Right kidney (tissue), 1 donor: ENCODE data around the gene ZNHIT2.
A peak's percentile ranks its signal among the peaks of the same experiment; 100 is the strongest.
"Not testable (repeated sequence)": the region's sequence is repeated elsewhere in the genome, so short reads cannot be mapped to it uniquely, and the experiment has no call there.

Experiments used
- DNase-seq: peaks from one replicate; pipeline ENCODE4 v3.0.0-alpha.2; 2016

The ZNHIT2 gene

DNA sequence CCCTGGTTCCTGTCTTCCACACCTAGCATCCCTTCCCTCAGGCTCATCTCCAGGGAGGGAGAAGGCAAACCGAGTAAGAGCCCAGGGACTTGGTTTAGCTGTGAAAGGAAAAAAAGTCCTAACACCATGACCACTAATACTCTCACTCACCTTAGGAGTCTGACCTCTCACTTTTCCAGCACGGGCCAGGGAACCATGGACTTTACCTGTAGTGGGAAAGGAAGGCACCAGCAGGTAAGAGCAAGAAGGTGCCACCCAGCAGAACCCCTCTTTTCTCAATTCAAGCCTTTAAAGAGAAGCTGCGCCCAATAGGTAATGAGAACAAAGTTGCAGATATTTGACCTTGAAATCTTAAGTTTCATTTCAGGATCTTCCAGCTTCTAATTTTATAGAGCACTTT is 3.3 kb upstream of the ZNHIT2 start:
- DNase-seq = no peak

DNA sequence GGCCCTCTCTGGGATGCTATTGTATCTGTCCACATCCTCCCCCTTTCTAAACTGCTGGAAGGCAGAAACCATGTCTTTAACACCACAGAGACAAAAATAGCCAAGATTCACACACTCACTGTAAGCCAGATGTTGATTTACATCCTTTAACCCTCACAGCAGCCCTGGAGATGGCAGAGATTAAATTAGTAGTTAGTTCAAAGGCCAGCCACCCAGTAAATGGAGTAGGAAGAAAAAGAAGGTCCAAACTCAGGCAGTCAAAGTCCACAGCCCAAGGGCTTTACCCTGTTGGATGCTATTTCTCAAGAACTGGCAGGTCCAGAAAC is 2.1 kb upstream of the ZNHIT2 start:
- DNase-seq = no peak

DNA sequence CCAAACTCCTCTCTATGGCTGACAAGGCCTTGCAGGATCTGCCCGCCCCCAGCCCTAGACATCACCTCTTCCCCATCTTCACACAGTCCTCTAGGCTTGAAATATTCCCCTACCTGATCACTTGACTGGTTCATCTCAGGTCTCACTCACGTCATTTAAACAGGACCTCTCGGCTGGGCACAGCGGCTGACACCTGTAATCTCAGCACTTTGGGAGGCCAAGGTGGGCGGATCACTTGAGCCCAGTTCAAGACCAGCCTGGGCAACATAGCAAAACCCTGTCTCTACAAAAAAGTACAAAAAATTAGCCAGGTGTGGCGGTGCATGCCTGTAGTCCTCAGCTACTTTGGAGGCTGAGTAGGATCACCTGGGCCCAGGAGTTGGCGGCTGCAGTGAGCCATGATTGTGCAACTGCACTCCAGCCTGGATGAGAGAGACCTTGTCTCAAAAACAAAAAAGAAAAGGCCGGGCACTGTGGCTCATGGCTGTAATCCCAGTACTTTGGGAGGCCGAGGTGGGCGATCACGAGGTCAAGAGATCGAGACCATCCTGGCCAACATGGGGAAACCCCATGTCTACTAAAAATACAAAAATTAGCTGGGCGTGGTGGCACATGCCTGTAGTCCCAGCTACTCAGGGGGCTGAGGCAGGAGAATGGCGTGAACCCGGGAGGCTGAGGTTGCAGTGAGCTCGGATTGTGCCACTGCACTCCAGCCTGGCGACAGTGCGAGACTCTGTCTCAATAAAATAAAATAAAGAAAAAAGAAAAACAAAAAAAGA is 1.6 kb upstream of the ZNHIT2 start:
- DNase-seq = not testable (repeated sequence)

DNA sequence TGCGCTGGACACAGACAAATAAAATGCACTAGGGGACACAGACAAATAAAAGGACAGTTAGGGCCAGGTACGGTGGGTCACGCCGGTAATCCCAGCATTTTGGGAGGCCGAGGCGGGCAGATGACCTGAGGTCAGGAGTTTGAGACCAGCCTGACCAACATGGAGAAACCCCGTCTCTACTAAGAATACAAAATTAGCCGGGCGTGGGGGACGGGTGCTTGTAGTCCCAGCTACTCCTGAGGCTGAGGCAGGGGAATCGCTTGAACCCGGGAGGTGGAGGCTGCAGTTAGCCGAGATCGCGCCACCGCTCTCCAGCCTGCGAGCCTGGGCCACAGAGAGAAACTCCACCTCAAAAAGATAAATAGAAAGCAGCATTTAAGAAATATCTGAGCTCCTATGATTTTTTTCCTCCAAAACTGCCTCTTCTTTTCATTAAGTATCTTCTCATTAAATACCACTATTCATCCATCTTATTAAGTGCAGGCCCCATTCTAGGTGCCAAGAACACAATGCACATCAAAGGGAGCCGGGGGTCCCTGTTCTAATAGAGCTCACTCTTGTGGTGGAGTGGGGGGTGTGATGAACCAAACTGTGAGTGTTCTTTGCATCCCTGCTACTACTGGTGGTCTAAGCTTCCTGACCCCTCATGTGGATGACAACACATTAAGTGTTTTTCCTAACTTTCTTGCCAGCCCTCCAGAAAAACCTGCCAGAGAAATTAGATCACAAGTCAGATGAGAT is 766 bp upstream of the ZNHIT2 start:
- no peak for DNase-seq

DNA sequence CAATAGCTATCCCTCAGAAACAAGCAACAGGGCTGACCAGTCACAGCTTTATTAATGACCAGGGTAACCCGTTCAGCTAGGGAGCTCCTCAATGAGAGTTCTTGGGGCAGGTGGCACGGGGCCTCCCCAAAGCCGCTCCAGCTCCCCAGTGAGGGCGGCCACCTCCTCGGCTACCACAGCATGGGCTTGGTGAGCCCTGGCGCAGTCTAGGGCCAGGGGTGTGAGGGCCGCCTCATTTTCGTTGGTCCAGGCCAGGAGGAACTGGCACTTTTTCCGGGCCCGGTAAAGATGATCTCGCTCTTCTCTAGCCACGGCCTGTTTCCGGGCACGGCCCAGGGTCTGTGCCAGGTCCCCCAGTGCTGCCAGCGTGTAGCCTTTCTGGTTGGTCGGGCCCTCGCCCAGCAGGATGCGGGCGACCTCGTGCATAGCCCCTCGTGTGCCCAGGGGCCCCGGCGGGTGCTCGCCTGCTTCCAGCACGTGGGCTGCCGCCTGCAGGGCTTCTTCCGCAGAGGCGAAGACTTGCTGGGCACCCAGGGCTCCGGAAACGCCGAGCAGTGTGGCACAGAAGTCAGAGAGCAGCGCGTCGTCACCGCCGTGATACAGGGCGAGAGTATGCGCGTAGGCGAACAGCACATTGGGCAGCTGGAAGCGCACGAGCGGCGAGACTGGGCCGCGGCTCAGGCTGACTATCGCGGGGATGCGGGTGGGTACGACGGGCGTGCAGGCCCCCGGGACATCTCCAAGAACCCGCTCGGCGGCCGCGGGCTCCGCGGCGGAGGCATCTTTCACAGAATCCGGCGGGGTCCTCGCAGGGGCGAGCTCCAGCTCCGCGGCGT is 913 bp downstream of the ZNHIT2 start:
- peak; percentile 54 for DNase-seq

DNA sequence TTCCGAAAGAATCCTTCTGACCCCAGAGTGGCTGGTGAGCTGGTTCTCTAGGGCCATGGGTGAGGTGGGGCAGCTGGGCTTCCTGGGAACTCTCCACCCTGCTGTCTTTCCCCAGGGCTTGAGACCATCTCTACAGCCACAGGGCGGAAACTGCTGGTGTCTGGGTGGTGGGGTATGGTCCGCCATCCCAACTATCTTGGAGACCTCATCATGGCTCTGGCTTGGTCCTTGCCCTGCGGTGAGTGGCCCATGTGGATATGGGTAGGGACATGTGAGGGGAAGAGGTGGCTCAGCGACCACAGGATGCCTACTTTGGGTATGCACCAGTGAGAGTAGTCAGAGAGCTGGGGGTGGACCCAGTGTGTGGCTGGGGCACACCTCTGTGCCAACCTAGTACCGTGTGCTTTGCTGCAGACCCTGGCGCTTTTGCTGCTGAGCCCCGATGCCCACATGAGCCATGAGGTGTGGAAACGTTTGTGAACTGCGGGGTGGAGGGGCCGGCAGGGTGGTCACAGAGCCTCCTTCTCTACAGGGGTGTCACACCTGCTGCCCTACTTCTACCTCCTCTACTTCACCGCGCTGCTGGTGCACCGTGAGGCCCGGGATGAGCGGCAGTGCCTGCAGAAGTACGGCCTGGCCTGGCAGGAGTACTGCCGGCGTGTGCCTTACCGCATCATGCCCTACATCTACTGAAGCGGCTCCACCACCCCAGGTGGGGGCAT is 2.0 kb downstream of the ZNHIT2 start:
- no peak for DNase-seq

DNA sequence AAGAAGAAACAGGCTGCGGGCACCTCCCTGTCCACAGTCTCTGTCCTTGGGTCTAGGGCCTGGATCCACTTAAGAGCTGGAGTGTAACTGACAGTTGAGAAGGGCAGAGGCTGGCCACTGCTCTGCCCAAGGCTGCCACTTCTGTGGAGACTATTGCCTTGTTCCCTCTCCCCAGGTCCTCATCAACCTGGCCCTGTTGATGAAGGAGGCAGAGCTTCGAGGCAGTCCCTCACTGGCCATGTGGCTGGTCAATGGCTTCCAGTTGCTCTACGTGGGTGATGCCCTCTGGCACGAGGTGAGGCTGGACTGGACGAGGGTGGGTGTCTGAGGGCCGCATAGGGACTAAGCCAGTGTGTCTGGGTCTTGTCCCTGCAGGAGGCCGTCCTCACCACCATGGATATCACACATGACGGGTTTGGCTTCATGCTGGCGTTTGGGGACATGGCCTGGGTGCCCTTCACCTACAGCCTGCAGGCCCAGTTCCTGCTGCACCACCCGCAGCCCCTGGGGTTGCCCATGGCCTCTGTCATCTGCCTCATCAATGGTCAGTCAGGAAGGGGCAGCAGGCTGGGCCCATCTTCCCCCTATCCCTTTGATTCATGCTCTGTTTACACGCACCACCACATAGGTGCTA is 2.8 kb downstream of the ZNHIT2 start:
- no peak for DNase-seq

DNA sequence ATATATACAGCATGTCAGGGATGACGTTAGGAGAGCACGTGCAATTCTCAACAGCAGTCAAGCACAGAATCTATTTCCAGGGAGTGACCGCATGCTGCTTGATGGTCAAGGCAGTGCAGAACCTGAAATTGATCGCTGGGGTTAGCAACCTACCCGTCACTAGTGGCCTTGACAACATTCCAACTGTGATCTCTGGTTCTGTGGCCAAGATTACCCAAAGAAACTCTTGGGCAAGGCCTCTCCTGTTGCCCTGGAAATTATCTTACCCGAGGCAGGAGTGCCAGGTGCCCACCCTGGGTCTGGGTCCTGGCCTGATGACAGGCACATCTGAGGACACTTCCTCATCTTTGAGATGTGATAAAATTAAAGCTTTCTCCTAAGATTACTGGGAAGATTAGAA is 3.7 kb downstream of the ZNHIT2 start:
- DNase-seq = no peak

DNA sequence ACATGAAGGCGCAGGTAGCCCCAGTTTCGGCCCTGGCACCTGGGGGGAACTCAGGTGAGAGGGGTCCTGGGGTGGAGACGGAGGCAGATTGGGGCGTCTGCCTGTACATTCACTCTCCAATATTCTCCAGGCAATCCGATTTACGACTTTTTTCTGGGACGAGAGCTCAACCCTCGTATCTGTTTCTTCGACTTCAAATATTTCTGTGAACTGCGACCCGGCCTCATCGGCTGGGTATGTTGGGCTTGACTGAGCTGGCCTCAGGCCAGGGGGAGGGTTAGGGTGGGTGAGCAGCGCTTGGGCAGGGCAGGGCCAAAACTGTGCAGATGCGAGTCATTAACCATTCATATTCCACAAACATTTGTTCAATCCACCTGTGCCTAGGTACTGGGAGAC is 4.1 kb downstream of the ZNHIT2 start:
- DNase-seq = no peak

DNA sequence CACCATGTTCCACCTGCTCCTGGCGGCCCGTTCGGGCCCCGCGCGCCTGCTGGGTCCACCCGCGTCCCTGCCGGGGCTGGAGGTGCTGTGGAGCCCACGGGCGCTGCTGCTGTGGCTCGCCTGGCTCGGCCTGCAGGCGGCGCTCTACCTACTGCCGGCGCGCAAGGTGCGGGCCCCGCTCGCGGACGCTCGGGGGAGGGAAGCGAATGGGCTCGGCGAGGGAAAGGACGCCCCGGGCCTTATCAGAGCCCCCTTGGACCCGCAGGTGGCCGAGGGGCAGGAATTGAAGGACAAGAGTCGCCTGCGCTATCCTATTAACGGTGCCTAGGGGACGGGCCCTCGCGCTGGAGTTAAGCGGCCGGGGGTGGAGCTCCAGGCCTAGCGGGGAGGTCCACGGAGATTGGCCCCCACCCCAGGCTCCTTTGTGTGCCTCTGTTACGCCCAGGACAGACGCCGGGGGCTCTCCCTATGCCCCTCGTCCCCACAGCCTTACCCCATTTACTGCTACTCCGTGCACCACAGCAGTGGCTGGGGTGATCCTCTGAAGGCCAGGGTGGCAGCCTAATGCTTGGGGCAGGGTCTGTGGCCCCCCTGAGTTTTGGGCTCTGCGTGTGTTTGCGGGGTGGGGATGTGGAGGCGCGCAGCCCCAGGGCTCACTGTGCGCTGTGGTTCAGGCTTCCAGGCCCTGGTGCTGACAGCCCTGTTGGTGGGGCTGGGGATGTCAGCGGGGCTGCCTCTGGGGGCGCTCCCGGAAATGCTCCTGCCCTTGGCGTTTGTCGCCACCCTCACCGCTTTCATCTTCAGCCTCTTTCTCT is 4.7 kb downstream of the ZNHIT2 start:
- DNase-seq = peak; percentile 82

DNA sequence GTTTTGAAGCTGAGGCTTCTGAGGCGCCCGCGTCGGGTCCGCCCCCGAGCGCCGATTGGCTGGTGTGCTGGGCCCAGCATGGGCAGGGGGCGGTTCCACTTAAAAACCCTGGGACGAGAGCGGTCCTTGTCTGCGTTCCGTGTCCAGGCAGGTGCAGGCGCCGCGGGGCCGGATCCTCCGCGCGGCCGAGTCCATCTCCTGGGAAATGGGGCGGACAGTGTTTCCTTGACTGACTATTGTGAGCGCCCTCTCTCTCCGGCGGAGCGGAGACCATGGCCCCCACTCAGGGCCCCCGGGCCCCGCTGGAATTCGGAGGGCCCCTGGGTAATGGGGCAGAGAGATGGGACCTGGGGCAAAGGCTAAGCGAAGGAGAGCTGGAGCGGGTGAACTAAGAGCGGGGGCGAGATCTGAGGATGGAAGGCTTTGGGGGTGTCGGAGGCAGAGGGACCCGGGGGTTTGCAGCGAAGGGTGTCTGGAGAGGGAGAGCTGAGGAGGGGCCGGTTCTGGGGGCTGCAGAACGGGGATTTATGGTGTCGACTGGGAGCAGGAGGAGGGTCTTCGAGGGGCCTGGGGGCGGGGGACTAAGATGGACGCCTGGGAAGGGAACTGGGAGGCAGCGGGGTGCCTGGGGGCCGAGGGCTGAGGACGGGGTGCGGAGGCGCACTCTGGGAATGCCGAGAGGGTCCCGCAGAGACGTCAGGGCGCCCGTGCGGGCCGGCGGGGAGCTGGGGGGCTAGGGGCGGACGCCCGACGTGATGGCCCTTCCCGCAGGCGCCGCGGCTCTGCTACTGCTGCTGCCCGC is 5.6 kb downstream of the ZNHIT2 start, which contains the start of gene TM7SF2:
TM7SF2 (plus strand) TSS at position 129 of the 802 bp plus-strand sequence; CDS start at position 273, 144 bp downstream.
- DNase-seq = peak; percentile 90

DNA sequence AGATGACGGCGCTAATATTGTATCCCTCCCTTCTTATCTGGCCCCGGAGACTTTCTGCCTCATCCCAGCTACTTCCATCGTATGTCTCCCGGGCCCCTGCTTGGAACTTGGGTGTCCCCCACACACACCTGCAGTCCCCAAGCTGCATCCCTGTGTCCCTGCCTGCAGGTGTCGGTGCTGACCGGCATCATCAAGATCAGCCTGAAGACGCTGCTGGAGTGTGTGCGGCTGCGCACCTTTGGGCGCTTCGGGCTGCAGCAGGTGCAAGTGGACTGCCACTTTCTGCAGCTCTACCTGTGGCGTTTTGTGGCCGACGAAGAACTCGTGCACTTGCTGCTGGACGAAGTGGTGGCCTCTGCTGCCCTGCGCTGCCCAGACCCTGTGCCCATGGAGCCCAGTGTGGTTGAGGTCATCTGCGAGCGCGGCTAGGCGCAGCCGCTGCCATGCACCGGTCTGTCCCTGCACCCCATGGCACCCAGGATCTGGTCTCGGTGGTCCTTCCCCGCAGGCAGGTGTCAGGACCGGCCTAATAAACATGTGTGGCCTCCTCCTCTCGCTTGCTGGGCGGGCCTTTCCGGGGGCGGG is 6.2 kb downstream of the ZNHIT2 start:
- no peak for DNase-seq

DNA sequence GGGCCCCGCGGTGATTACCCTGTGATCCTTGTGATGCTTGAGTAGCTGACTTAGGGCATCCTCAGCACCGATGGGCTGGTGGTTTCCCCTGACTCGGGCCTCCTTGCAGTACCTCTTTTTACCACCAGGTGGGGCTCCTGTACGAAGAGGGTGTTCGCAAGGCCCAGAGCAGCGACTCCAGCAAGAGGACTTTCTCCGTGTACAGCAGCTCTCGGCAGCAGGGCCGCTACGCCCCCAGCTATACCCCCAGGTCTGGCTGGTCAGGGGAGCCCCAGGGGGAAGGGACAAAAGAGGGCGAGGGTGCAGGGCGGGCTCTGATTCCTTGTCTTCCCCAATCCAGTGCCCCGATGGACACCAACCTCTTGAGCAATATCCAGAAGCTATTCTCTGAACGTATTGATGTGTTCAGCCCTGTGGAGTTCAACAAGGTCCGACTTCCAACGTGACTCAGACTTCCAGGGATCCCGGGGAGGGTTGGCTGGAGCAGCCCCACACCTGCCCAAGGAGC is 7.1 kb downstream of the ZNHIT2 start:
- DNase-seq = peak; percentile 77

DNA sequence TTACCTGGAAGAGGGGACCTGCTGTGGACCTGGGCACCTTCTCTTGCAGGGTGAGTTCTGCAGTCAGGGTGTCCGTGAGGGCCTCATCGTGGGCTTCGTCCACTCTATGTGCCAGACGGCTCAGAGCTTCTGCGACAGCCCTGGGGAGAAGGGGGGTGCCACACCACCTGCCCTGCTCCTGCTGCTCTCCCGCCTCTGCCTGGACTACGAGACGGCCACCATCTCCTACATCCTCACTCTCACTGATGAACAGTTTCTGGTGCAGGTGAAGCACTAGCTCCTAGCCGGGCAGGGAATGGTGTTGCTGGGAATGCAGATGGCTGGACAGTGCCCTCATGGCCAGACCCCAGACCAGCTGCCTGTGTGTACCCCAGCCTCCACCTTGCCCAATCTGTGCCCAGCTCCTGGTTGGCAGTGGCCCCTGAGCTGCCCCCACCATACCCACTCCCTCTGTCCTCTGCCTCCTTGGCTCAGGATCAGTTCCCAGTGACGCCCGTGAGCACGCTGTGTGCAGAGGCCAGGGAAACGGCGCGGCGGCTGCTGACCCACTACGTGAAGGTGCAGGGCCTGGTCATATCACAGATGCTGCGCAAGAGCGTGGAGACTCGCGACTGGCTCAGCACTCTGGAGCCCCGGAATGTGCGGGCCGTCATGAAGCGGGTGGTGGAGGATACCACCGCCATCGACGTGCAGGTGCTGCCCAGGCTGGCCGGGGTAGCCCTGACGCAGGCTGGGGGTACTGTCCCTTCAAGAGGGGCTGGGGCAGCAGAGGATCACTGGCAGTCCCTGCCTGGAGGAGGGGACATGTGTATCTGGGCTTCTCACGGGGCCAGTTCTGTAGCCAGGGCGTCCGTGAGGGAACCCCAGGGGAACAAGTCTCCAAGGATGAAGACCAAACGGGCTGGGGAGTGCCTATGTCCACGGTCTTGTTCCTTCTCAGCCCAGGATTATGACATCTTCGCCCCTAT is 8.0 kb downstream of the ZNHIT2 start:
- DNase-seq = no peak

DNA sequence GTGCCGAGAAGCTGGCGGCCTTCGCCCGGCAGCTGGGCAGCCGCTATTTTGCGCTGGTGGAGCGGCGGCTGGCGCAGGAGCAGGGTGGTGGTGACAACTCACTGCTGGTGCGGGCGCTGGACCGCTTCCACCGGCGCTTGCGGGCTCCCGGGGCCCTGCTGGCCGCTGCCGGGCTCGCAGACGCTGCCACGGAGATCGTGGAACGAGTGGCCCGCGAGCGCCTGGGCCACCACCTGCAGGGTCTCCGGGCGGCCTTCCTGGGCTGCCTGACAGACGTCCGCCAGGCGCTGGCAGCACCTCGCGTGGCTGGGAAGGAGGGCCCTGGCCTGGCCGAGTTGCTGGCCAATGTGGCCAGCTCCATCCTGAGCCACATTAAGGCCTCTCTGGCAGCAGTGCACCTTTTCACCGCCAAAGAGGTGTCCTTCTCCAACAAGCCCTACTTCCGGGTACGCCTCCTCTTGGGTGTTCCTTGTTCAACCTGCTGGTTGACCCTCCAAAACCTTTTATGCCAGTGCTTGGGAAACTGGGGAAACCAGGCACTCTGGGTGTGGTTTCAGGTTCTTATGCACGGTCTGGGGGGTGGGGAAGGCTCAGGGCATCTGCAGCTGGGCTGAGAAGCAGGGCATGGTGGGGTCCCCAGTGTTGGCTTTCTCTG is 8.9 kb downstream of the ZNHIT2 start:
- DNase-seq = no peak

DNA sequence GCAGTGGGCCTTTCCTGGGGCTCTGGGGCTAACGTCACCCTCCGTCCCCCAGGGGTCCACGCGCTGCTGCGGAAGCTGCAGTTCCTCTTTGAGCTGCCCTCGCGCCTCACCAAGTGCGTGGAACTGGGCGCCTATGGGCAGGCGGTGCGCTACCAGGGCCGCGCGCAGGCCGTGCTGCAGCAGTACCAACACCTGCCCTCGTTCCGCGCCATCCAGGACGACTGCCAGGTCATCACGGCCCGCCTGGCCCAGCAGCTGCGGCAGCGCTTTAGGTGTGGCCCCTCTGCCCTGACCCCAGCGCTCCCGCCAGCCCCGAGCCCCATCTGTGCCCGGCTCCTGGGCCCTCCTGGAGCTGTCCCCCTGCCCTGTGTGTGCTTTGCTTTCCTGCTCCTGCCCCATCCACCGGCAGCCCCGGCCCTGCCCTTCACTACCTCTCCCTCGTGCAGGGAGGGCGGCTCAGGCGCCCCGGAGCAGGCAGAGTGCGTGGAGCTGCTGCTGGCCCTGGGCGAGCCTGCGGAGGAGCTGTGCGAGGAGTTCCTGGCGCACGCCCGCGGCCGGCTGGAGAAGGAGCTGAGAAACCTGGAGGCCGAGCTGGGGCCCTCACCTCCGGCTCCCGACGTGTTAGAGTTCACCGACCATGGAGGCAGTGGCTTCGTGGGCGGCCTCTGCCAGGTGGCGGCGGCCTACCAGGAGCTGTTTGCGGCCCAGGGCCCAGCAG is 9.6 kb downstream of the ZNHIT2 start:
- no peak for DNase-seq

DNA sequence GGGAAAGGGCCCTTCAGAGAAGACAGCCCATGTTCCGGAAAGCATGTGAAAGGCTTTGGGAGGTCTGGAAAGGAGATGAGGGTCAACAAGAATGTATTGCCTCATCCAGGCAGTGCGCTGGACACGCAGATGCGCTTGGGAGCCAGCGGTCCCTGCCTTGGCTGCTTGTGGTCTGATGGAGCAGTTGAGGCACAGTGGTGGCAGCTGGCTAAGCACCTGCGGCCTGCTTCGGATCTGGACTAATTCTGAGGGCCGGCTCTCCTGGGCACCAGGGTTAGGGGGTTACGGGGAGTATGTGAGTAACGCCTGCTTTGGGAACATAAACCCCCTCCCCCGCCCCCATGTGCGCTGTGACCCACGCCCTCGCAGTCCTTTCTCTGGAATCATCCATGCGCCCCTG is 10.4 kb downstream of the ZNHIT2 start:
- DNase-seq = no peak
